H9 (cell line): ENCODE results near the gene STK32B. TPM values are rescaled to one million over a fixed set of nuclear protein-coding genes. Genes with fewer than 3 reads are reported as not detected.

Experiments
- DNase-seq: peaks from one replicate; pipeline ENCODE4 v3.0.0-alpha.2; 2017
- H2AFZ ChIP-seq: one replicate; pipeline ENCODE4 v1.6.1; 2013; ENCODE audit warnings: mild to moderate bottlenecking, low read length, control low read depth, moderate library complexity
- H2AK5ac ChIP-seq: 2 replicates; pipeline ENCODE4 v1.6.1; 2013; ENCODE audit warnings: low read length, control low read depth, mixed read lengths; ENCODE audit not compliant: insufficient read length
- H2BK120ac ChIP-seq: one replicate; pipeline ENCODE4 v1.6.1; 2013; ENCODE audit warnings: low read depth, mild to moderate bottlenecking, low read length, control low read depth, inconsistent platforms; ENCODE audit not compliant: poor library complexity, severe bottlenecking
- H2BK12ac ChIP-seq: 2 replicates; pipeline ENCODE4 v1.6.1; 2013; ENCODE audit warnings: low read length, control low read depth, mixed read lengths, low read depth; ENCODE audit not compliant: insufficient read length
- H2BK15ac ChIP-seq: 2 replicates; pipeline ENCODE4 v1.6.1; 2013; ENCODE audit warnings: low read depth, low read length, control low read depth
- H2BK20ac ChIP-seq: one replicate; pipeline ENCODE4 v1.6.1; 2013; ENCODE audit warnings: low read depth, mild to moderate bottlenecking, low read length, control low read depth, inconsistent platforms; ENCODE audit not compliant: poor library complexity, severe bottlenecking
- H2BK5ac ChIP-seq: 2 replicates; pipeline ENCODE4 v1.6.1; 2013; ENCODE audit warnings: low read length, control low read depth, mixed read lengths; ENCODE audit not compliant: insufficient read length
- H3K14ac ChIP-seq: 2 replicates; pipeline ENCODE4 v1.6.1; 2013; ENCODE audit warnings: low read length, control low read depth; ENCODE audit not compliant: insufficient read depth
- H3K18ac ChIP-seq: 2 replicates; pipeline ENCODE4 v1.6.1; 2013; ENCODE audit warnings: low read depth, mild to moderate bottlenecking, mixed read lengths, low read length, control low read depth; ENCODE audit not compliant: insufficient read length
- H3K23ac ChIP-seq: 2 replicates; pipeline ENCODE4 v1.6.1; 2013; ENCODE audit warnings: low read length, control low read depth, mixed read lengths, low read depth; ENCODE audit not compliant: insufficient read length
- H3K23me2 ChIP-seq: 2 replicates; pipeline ENCODE4 v1.6.1; 2013; ENCODE audit warnings: low read depth, mild to moderate bottlenecking, mixed read lengths, low read length, control low read depth; ENCODE audit not compliant: insufficient read length, poor library complexity, severe bottlenecking
- H3K27ac ChIP-seq: 2 replicates; pipeline ENCODE4 v1.5.1; 2013; ENCODE audit warnings: low read length, control low read depth, mixed read lengths, low read depth; ENCODE audit not compliant: insufficient read length
- H3K27me3 ChIP-seq: 2 replicates; pipeline ENCODE4 v1.6.1; 2013; ENCODE audit warnings: low read length, control low read depth, inconsistent platforms; ENCODE audit not compliant: insufficient read depth
- H3K4ac ChIP-seq: 2 replicates; pipeline ENCODE4 v1.6.1; 2013; ENCODE audit warnings: low read depth, mild to moderate bottlenecking, control low read depth, inconsistent platforms, low read length, moderate library complexity
- H3K4me1 ChIP-seq: 2 replicates; pipeline ENCODE4 v1.6.1; 2013; ENCODE audit warnings: low read length, control low read depth, inconsistent platforms; ENCODE audit not compliant: insufficient read depth
- H3K4me2 ChIP-seq: 2 replicates; pipeline ENCODE4 v1.6.1; 2013; ENCODE audit warnings: low read length, control low read depth, mixed read lengths; ENCODE audit not compliant: insufficient read length, insufficient read depth
- H3K56ac ChIP-seq: 2 replicates; pipeline ENCODE4 v1.6.1; 2013; ENCODE audit warnings: low read depth, mild to moderate bottlenecking, mixed read lengths, low read length, control low read depth; ENCODE audit not compliant: insufficient read length
- H3K79me1 ChIP-seq: 2 replicates; pipeline ENCODE4 v1.6.1; 2013; ENCODE audit warnings: low read depth, mild to moderate bottlenecking, moderate library complexity, low read length, control low read depth, inconsistent platforms; ENCODE audit not compliant: insufficient read depth, poor library complexity, severe bottlenecking
- H3K79me2 ChIP-seq: 2 replicates; pipeline ENCODE4 v1.6.1; 2013; ENCODE audit warnings: low read length, control low read depth, inconsistent platforms; ENCODE audit not compliant: insufficient read depth
- H3K9ac ChIP-seq: 2 replicates; pipeline ENCODE4 v1.6.1; 2013; ENCODE audit warnings: low read length, control low read depth, mixed read lengths; ENCODE audit not compliant: insufficient read length; ENCODE audit errors: extremely low read depth
- H3K9me3 ChIP-seq: one replicate; pipeline ENCODE4 v1.6.1; 2013; ENCODE audit warnings: low read depth, low read length, inconsistent platforms; ENCODE audit not compliant: control insufficient read depth
- H3T11ph ChIP-seq: one replicate; pipeline ENCODE4 v1.6.1; 2013; ENCODE audit warnings: mild to moderate bottlenecking, low read length, control low read depth, inconsistent platforms
- H4K20me1 ChIP-seq: one replicate; pipeline ENCODE4 v1.6.1; 2013; ENCODE audit not compliant: control insufficient read depth, insufficient read length, insufficient read depth
- H4K5ac ChIP-seq: 2 replicates; pipeline ENCODE4 v1.6.1; 2013; ENCODE audit warnings: low read depth, mild to moderate bottlenecking, mixed read lengths, low read length, control low read depth; ENCODE audit not compliant: insufficient read length
- H4K8ac ChIP-seq: replicated peaks from 2 replicates; pipeline ENCODE4 v1.6.1; 2013; ENCODE audit warnings: low read length, control low read depth, mixed read lengths, low read depth; ENCODE audit not compliant: insufficient read length
- H4K91ac ChIP-seq: 2 replicates; pipeline ENCODE4 v1.6.1; 2013; ENCODE audit warnings: low read depth, mild to moderate bottlenecking, moderate library complexity, mixed read lengths, low read length, control low read depth; ENCODE audit not compliant: insufficient read length
- H3K27ac Mint-ChIP-seq, 3 experiments: 2 replicates in 2 of 3; 3 replicates in 1 of 3; pipeline ENCODE4 v1.8.0; 2020 to 2021; ENCODE audit warnings: mixed read lengths in 3 of 3, mild to moderate bottlenecking in 1 of 3, moderate library complexity in 1 of 3
- H3K27me3 Mint-ChIP-seq: 2 replicates; pipeline ENCODE4 v1.8.0; 2021; ENCODE audit warnings: low read depth, mild to moderate bottlenecking, moderate library complexity, mixed read lengths
- H3K36me3 Mint-ChIP-seq, 3 experiments: 2 replicates in 2 of 3; 3 replicates in 1 of 3; pipeline ENCODE4 v1.8.0; 2020 to 2021; ENCODE audit warnings: low read depth in 3 of 3, mixed read lengths in 3 of 3; ENCODE audit not compliant: insufficient read depth in 1 of 3
- H3K4me1 Mint-ChIP-seq, 2 experiments: 2 replicates each; pipeline ENCODE4 v1.8.0; 2020; ENCODE audit warnings: mixed read lengths in 2 of 2
- H3K4me3 Mint-ChIP-seq, 2 experiments: 2 replicates in 1 of 2; 3 replicates in 1 of 2; pipeline ENCODE4 v1.8.0; 2020 to 2021; ENCODE audit warnings: mild to moderate bottlenecking in 2 of 2, mixed read lengths in 2 of 2, moderate library complexity in 1 of 2
- H3K9me3 Mint-ChIP-seq, 2 experiments: 2 replicates in 1 of 2; 3 replicates in 1 of 2; pipeline ENCODE4 v1.8.0; 2020; ENCODE audit warnings: mild to moderate bottlenecking in 2 of 2, mixed read lengths in 2 of 2, moderate library complexity in 1 of 2
- CTCF ChIP-seq: fragments of 200-600 bp; sonication (generic); conservative IDR thresholded peaks from 3 replicates; pipeline ENCODE4 v1.8.0; 2021; ENCODE audit warnings: antibody characterized with exemption, mild to moderate bottlenecking
- WGBS: extraction: QIAGEN DNeasy Blood & Tissue Kit; methylation state at CpG from one replicate; pipeline ENCODE4 v1.1.7; 2013; ENCODE audit warnings: missing lambda C conversion rate, low lambda C conversion rate, mixed read lengths; ENCODE audit not compliant: insufficient read length; ENCODE audit errors: extremely low coverage; 5-methylcytosine and 5-hydroxymethylcytosine counted together
- total RNA-seq: library from RNA; stranded (reverse); gene quantifications from 2 replicates; pipeline ENCODE4 v1.2.1, GENCODE V29; 2021

Gene STK32B
- total RNA-seq, 1 experiment from 2014 or later, result 1.0 TPM

GRCh38 chr4:5024673-5025072 lies 26.6 kb upstream of the STK32B start:
- H3K27ac Mint-ChIP-seq, result no peak overlapping the region
- no peak overlapping the region for H3K9ac ChIP-seq
- no peak overlapping the region for H2BK120ac ChIP-seq
- H3K79me2 ChIP-seq, result no peaks in the 10 kb centered on the region
- TF ChIP-seq CTCF, result no peak
- H3K23me2 ChIP-seq, result no peaks in the 10 kb centered on the region
- DNase-seq, result no peak
- no peaks in the 10 kb centered on the region for H3K79me1 ChIP-seq
- no peak overlapping the region for H2AFZ ChIP-seq
- H3K36me3 Mint-ChIP-seq, result no peaks in the 10 kb centered on the region
- H4K5ac ChIP-seq, result no peak overlapping the region
- H3K23ac ChIP-seq, result no peak overlapping the region
- H4K8ac ChIP-seq, result no peak overlapping the region
- peaks cover under 1 to 10% of the 10 kb centered on the region in 2 experiments; a peak in 3 of 4 replicates for H3K4me1 Mint-ChIP-seq
- H2BK15ac ChIP-seq, result no peak overlapping the region
- H4K20me1 ChIP-seq, result no peaks in the 10 kb centered on the region
- H3K27ac ChIP-seq, result no peak overlapping the region
- peaks cover 6% of the 10 kb centered on the region; the same call in 1 of the 2 replicates for H3K27me3 ChIP-seq
- no peaks in the 10 kb centered on the region; a peak in 2 of 5 replicates for H3K9me3 Mint-ChIP-seq
- no peak overlapping the region for H2BK20ac ChIP-seq
- no peak overlapping the region for H2AK5ac ChIP-seq
- no CpG with 5 or more reads among the region's 6 CpGs for WGBS
- H3K4ac ChIP-seq, result no peak overlapping the region
- no peak overlapping the region for H2BK12ac ChIP-seq
- no peak overlapping the region for H3K14ac ChIP-seq
- no peak overlapping the region for H2BK5ac ChIP-seq
- no peak overlapping the region for H3K18ac ChIP-seq
- no peak overlapping the region for H3K4me2 ChIP-seq
- H3K4me1 ChIP-seq, result no peaks in the 10 kb centered on the region
- H3K27me3 Mint-ChIP-seq, result peaks cover 61% of the 10 kb centered on the region
- no peaks in the 10 kb centered on the region for H3K9me3 ChIP-seq
- no peak overlapping the region for H3T11ph ChIP-seq
- H3K4me3 Mint-ChIP-seq, result no peak overlapping the region
- H4K91ac ChIP-seq, result no peak overlapping the region
- H3K56ac ChIP-seq, result no peak overlapping the region
